Inflammatory macrophage (primary cell): ENCODE results near the gene DOK1.

ENCODE experiments used
- DNase-seq, 2 donors: peaks; one replicate each; pipeline ENCODE4 v3.0.0-alpha.2; 2020 to 2022
- total RNA-seq, 18 experiments: gene quantifications; one replicate each; lab custom pipeline; 2026; ENCODE audit warnings: mixed read lengths in 6 of 18, inconsistent platforms in 2 of 18; lab: John Stamatoyannopoulos, UW

Gene DOK1
- total RNA-seq = 10.1 to 104 (median 49.8) reads per million in 18 experiments

- DNase-seq = peak; percentile 79 to 90
Observed at GRCh38 chr2:74553892-74554819, at the start of gene DOK1, which contains the start of gene LOXL3. Gene DOK1, plus strand, starts transcription at chr2:74554720. Its CDS starts 35 bp downstream, at chr2:74554755. Gene LOXL3, minus strand, starts transcription at chr2:74553942. Its CDS starts 1,308 bp downstream, at chr2:74552634.

- no peak for DNase-seq
Observed at GRCh38 chr2:74505448-74506246, 48.9 kb upstream of the DOK1 start.

- peak; percentile 99 for DNase-seq
Observed at GRCh38 chr2:74507145-74507925, 47.2 kb upstream of the DOK1 start, which contains the start of gene PCGF1. Gene PCGF1, minus strand, starts transcription at chr2:74507695. Its CDS starts 27 bp downstream, at chr2:74507668.

- no peak for DNase-seq
Observed at GRCh38 chr2:74507926-74508520, 46.5 kb upstream of the DOK1 start.

GRCh38 chr2:74510272-74510671, 44.2 kb upstream of the DOK1 start:
- no peak for DNase-seq

- DNase-seq = no peak
Observed at GRCh38 chr2:74511104-74511989, 43.2 kb upstream of the DOK1 start.

GRCh38 chr2:74512744-74513604, 41.5 kb upstream of the DOK1 start:
- no peak for DNase-seq

GRCh38 chr2:74513605-74514367, 40.7 kb upstream of the DOK1 start:
- DNase-seq = no peak

- DNase-seq = no peak
Observed at GRCh38 chr2:74514368-74515270, 39.9 kb upstream of the DOK1 start, which contains the start of gene TLX2. Gene TLX2, plus strand, starts transcription at chr2:74514450. Its CDS starts 357 bp downstream, at chr2:74514807.

- no peak for DNase-seq
Observed at GRCh38 chr2:74515271-74515980, 39.1 kb upstream of the DOK1 start.

- DNase-seq = peak; percentile 58 to 64
Observed at GRCh38 chr2:74515981-74516633, 38.4 kb upstream of the DOK1 start.

- DNase-seq = no peak
Observed at GRCh38 chr2:74516650-74517049, 37.9 kb upstream of the DOK1 start.

GRCh38 chr2:74522516-74522915, 32.0 kb upstream of the DOK1 start:
- DNase-seq = no peak

GRCh38 chr2:74524005-74524404, 30.5 kb upstream of the DOK1 start:
- DNase-seq = no peak

GRCh38 chr2:74524955-74525716, 29.4 kb upstream of the DOK1 start:
- no peak for DNase-seq
